Trophoblast cell (in vitro differentiated cells and primary cell): ENCODE results near the gene ITGAE.
A peak's percentile ranks its signal among the peaks of the same experiment; 100 is the strongest.

Source experiments
- DNase-seq, 2 donors: peaks; one replicate each; pipeline ENCODE4 v3.0.0-alpha.2; 2016
- H2AFZ ChIP-seq: 2 replicates; pipeline ENCODE4 v1.6.1; 2013; ENCODE audit warnings: low read length, moderate library complexity, mild to moderate bottlenecking; ENCODE audit not compliant: insufficient read depth, poor library complexity
- H2AK5ac ChIP-seq: 2 replicates; pipeline ENCODE4 v1.6.1; 2013; ENCODE audit warnings: mild to moderate bottlenecking, low read length
- H2BK120ac ChIP-seq: 2 replicates; pipeline ENCODE4 v1.6.1; 2013; ENCODE audit warnings: low read length, mild to moderate bottlenecking, moderate library complexity; ENCODE audit not compliant: insufficient read depth, poor library complexity
- H2BK12ac ChIP-seq: 2 replicates; pipeline ENCODE4 v1.6.1; 2013; ENCODE audit warnings: mild to moderate bottlenecking, low read length, moderate library complexity
- H2BK5ac ChIP-seq: 2 replicates; pipeline ENCODE4 v1.6.1; 2013; ENCODE audit warnings: low read length, low read depth, moderate library complexity, mild to moderate bottlenecking; ENCODE audit not compliant: poor library complexity
- H3K14ac ChIP-seq: 2 replicates; pipeline ENCODE4 v1.6.1; 2013; ENCODE audit warnings: mild to moderate bottlenecking, low read length
- H3K18ac ChIP-seq: 2 replicates; pipeline ENCODE4 v1.6.1; 2013; ENCODE audit warnings: mild to moderate bottlenecking, low read length
- H3K23ac ChIP-seq: 2 replicates; pipeline ENCODE4 v1.6.1; 2013; ENCODE audit warnings: low read length
- H3K27ac ChIP-seq: 2 replicates; pipeline ENCODE4 v1.5.1; 2013; ENCODE audit warnings: low read depth, mild to moderate bottlenecking, inconsistent platforms, low read length, moderate library complexity
- H3K27me3 ChIP-seq: 2 replicates; pipeline ENCODE4 v1.6.1; 2013; ENCODE audit warnings: inconsistent platforms, mild to moderate bottlenecking, low read length, moderate library complexity; ENCODE audit not compliant: insufficient read depth
- H3K36me3 ChIP-seq, 2 experiments: 1 replicate in 1 of 2; 2 replicates in 1 of 2; pipeline ENCODE4 v1.6.1; 2013; ENCODE audit warnings: low read length in 2 of 2, mild to moderate bottlenecking in 2 of 2, moderate library complexity in 1 of 2; ENCODE audit not compliant: insufficient read depth in 2 of 2, control insufficient read depth in 1 of 2
- H3K4ac ChIP-seq: 2 replicates; pipeline ENCODE4 v1.6.1; 2013; ENCODE audit warnings: low read depth, mild to moderate bottlenecking, low read length, moderate library complexity
- H3K4me1 ChIP-seq, 2 experiments: 1 replicate in 1 of 2; 2 replicates in 1 of 2; pipeline ENCODE4 v1.6.1; 2013; ENCODE audit warnings: low read length in 2 of 2, mild to moderate bottlenecking in 2 of 2, moderate library complexity in 1 of 2; ENCODE audit not compliant: insufficient read depth in 2 of 2, control insufficient read depth in 1 of 2
- H3K4me2 ChIP-seq: 2 replicates; pipeline ENCODE4 v1.6.1; 2013; ENCODE audit warnings: inconsistent platforms, mild to moderate bottlenecking, low read length, moderate library complexity
- H3K4me3 ChIP-seq: 2 replicates; pipeline ENCODE4 v1.5.1; 2013; ENCODE audit warnings: mild to moderate bottlenecking, low read depth, low read length, inconsistent platforms
- H3K79me1 ChIP-seq: one replicate; pipeline ENCODE4 v1.6.1; 2013; ENCODE audit warnings: low read length
- H3K79me2 ChIP-seq: 2 replicates; pipeline ENCODE4 v1.6.1; 2013; ENCODE audit warnings: low read length, mild to moderate bottlenecking; ENCODE audit not compliant: control insufficient read depth, insufficient read depth, poor library complexity
- H3K9ac ChIP-seq: 2 replicates; pipeline ENCODE4 v1.6.1; 2013; ENCODE audit warnings: mild to moderate bottlenecking, low read length
- H3K9me3 ChIP-seq: 2 replicates; pipeline ENCODE4 v1.6.1; 2013; ENCODE audit warnings: low read depth, mild to moderate bottlenecking, control low read depth, inconsistent platforms, low read length; ENCODE audit not compliant: insufficient read depth
- H4K12ac ChIP-seq: 2 replicates; pipeline ENCODE4 v1.6.1; 2013; ENCODE audit warnings: low read depth, mild to moderate bottlenecking, low read length, moderate library complexity
- H4K8ac ChIP-seq: 2 replicates; pipeline ENCODE4 v1.6.1; 2013; ENCODE audit warnings: low read depth, mild to moderate bottlenecking, low read length, moderate library complexity
- H4K91ac ChIP-seq: one replicate; pipeline ENCODE4 v1.6.1; 2013; ENCODE audit warnings: low read depth, mild to moderate bottlenecking, low read length, moderate library complexity
- WGBS: extraction: QIAGEN DNeasy Blood & Tissue Kit; methylation state at CpG from one replicate; pipeline ENCODE4 v1.1.7; 2013; ENCODE audit warnings: missing lambda C conversion rate; ENCODE audit not compliant: insufficient read length, insufficient coverage; ENCODE audit errors: extremely low coverage; 5-methylcytosine and 5-hydroxymethylcytosine counted together

The ITGAE gene

DNA sequence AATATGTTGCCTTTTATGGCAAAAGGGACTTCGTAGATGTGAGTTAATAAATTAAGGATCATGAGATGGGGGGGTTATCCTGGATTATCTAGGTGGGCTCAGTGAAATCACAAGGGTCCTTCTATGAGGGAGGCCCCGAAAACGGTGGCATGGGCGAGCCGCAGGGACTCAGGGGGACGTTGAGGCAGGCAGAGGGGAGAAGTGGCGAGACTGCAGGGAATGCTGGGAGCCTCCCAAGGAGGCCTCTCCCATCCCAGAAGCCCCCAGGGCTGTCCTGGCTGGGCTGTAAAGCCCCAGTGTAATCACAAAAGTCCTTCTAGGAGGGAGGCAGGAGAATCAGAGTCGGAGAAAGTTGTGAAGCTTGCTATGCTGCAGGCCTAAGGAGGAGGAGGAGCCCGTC, 35.0 kb downstream of the ITGAE start:
- Histone ChIP-seq H3K4me2 (no peak overlapping the region), H2AK5ac (no peak overlapping the region), H3K4me1 (no peaks in the 10 kb centered on the region)

DNA sequence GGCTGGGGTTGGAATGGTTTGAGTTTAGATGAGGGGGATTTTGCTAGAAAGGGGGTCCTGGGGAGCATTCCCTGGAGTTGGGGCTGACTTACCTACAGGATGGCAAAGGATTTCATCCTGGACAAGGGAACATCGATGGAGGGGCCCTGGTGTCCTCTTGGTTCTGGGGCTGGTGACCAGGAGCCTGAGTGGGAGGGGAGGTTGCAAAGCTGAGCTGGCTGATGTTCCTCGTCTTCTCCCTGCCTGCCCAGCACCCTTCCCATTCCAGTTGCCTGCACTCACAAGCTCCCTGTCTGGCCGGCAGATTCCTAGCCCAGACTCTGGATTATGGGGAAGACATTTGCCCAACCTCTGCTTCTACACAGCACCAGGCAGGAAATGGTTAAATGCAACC, 37.2 kb downstream of the ITGAE start:
- Histone ChIP-seq H2AFZ (no peak overlapping the region), H4K8ac (no peak overlapping the region), H3K18ac (no peak overlapping the region), H3K79me2 (no peaks in the 10 kb centered on the region), H4K91ac (no peak overlapping the region), H3K4me2 (no peak overlapping the region), H3K36me3 (no peaks in the 10 kb centered on the region), H2BK12ac (no peak overlapping the region), H3K27me3 (no peaks in the 10 kb centered on the region), H3K4me1 (no peaks in the 10 kb centered on the region), H3K27ac (no peak overlapping the region), H2AK5ac (no peak overlapping the region), H3K4ac (no peak overlapping the region), H3K9ac (no peak overlapping the region), H3K79me1 (no peaks in the 10 kb centered on the region), H3K9me3 (peaks cover 9% of the 10 kb centered on the region), H2BK5ac (no peak overlapping the region), H2BK120ac (no peak overlapping the region), H3K23ac (no peak overlapping the region), H3K14ac (no peak overlapping the region), H3K4me3 (peak overlapping the region; percentile 18), H4K12ac (no peak overlapping the region)
- DNase-seq: no peak
- WGBS: no CpG with 5 or more reads among the region's 3 CpGs

More for the DNA sequence above, 35.0 kb downstream of the ITGAE start:
- no peaks in the 10 kb centered on the region for H3K36me3 ChIP-seq
- no peak overlapping the region for H3K4me3 ChIP-seq
- H3K23ac ChIP-seq: no peak overlapping the region
- no CpG with 5 or more reads among the region's 9 CpGs for WGBS
- H3K79me1 ChIP-seq: no peaks in the 10 kb centered on the region
- no peaks in the 10 kb centered on the region for H3K27me3 ChIP-seq
- no peak overlapping the region for H3K18ac ChIP-seq
- H4K8ac ChIP-seq: no peak overlapping the region
- H2AFZ ChIP-seq: no peak overlapping the region
- no peak overlapping the region for H3K14ac ChIP-seq
- no peak overlapping the region for H2BK120ac ChIP-seq
- H2BK5ac ChIP-seq: no peak overlapping the region
- H3K9ac ChIP-seq: no peak overlapping the region
- H3K9me3 ChIP-seq: peaks cover 7% of the 10 kb centered on the region
- no peaks in the 10 kb centered on the region for H3K79me2 ChIP-seq
- H3K4ac ChIP-seq: no peak overlapping the region
- no peak overlapping the region for H4K91ac ChIP-seq
- H2BK12ac ChIP-seq: no peak overlapping the region
- no peak overlapping the region for H3K27ac ChIP-seq
- H4K12ac ChIP-seq: no peak overlapping the region
- DNase-seq: no peak

GRCh38 chr17:3762922-3763776, 37.8 kb downstream of the ITGAE start:
- H2AK5ac ChIP-seq: no peak overlapping the region
- H3K9me3 ChIP-seq: peaks cover 7% of the 10 kb centered on the region
- no peak overlapping the region for H2AFZ ChIP-seq
- no peak overlapping the region for H3K23ac ChIP-seq
- H3K27ac ChIP-seq: no peak overlapping the region
- H3K4me1 ChIP-seq: no peaks in the 10 kb centered on the region
- no peak overlapping the region for H2BK120ac ChIP-seq
- H3K4me2 ChIP-seq: no peak overlapping the region
- no peaks in the 10 kb centered on the region for H3K79me1 ChIP-seq
- H3K27me3 ChIP-seq: no peaks in the 10 kb centered on the region
- no peak overlapping the region for H2BK5ac ChIP-seq
- no peak overlapping the region for H3K9ac ChIP-seq
- no peak overlapping the region for H3K18ac ChIP-seq
- no peak overlapping the region for H4K12ac ChIP-seq
- H3K79me2 ChIP-seq: no peaks in the 10 kb centered on the region
- WGBS: no CpG with 5 or more reads among the region's 14 CpGs
- H3K4me3 ChIP-seq: no peak overlapping the region
- H4K8ac ChIP-seq: no peak overlapping the region
- H4K91ac ChIP-seq: no peak overlapping the region
- no peaks in the 10 kb centered on the region for H3K36me3 ChIP-seq
- H2BK12ac ChIP-seq: no peak overlapping the region
- no peak for DNase-seq
- H3K14ac ChIP-seq: no peak overlapping the region
- no peak overlapping the region for H3K4ac ChIP-seq

GRCh38 chr17:3761918-3762380, 39.0 kb downstream of the ITGAE start:
- DNase-seq: no peak
- Histone ChIP-seq H2BK12ac (no peak overlapping the region), H3K4me2 (no peak overlapping the region), H3K9me3 (peaks cover 6% of the 10 kb centered on the region), H2BK5ac (no peak overlapping the region), H3K4ac (no peak overlapping the region), H3K4me1 (no peaks in the 10 kb centered on the region), H3K14ac (no peak overlapping the region), H3K79me1 (no peaks in the 10 kb centered on the region), H3K23ac (no peak overlapping the region), H3K36me3 (no peaks in the 10 kb centered on the region), H3K27ac (no peak overlapping the region), H4K8ac (no peak overlapping the region), H3K79me2 (no peaks in the 10 kb centered on the region), H2AFZ (no peak overlapping the region), H2BK120ac (no peak overlapping the region), H3K9ac (no peak overlapping the region), H2AK5ac (no peak overlapping the region), H3K4me3 (no peak overlapping the region), H4K12ac (no peak overlapping the region), H4K91ac (no peak overlapping the region), H3K18ac (no peak overlapping the region), H3K27me3 (no peaks in the 10 kb centered on the region)
- no CpG with 5 or more reads among the region's 16 CpGs for WGBS
